Keratinocyte (primary cell): Measurements from ENCODE around the gene LRRTM1. TPM values are rescaled to one million over a fixed set of nuclear protein-coding genes. Genes with fewer than 3 reads are reported as not detected.

Source experiments
- DNase-seq: peaks from one replicate; pipeline ENCODE4 v3.0.0-alpha.2; 2011; ENCODE audit warnings: low read depth, missing footprints, low spot score
- FAIRE-seq: peaks from 2 replicates; lab custom pipeline; 2011; peaks lifted over from hg19 to GRCh38; lab: Jason Lieb, UNC
- H2AFZ ChIP-seq: 2 replicates; pipeline ENCODE4 v1.6.0; 2012; ENCODE audit warnings: low read length, control low read depth, inconsistent platforms; ENCODE audit not compliant: control insufficient read depth
- H3K27ac ChIP-seq: 2 replicates; pipeline ENCODE4 v1.5.1; 2011; ENCODE audit warnings: low read length; ENCODE audit not compliant: control insufficient read depth, insufficient read depth
- H3K27me3 ChIP-seq: 3 replicates; pipeline ENCODE4 v1.6.0; 2011; ENCODE audit warnings: low read length; ENCODE audit not compliant: control insufficient read depth, insufficient read depth; ENCODE audit errors: extremely low read depth
- H3K36me3 ChIP-seq, 2 experiments: 2 replicates in 1 of 2; 3 replicates in 1 of 2; pipeline ENCODE4 v1.5.1; 2011; ENCODE audit warnings: low read length in 2 of 2, mild to moderate bottlenecking in 1 of 2; ENCODE audit not compliant: control insufficient read depth in 2 of 2, insufficient read depth in 2 of 2; ENCODE audit errors: extremely low read depth in 1 of 2
- H3K4me1 ChIP-seq: 3 replicates; pipeline ENCODE4 v1.5.1; 2011; ENCODE audit warnings: low read length; ENCODE audit not compliant: control insufficient read depth, insufficient read depth; ENCODE audit errors: extremely low read depth
- H3K4me2 ChIP-seq: 3 replicates; pipeline ENCODE4 v1.6.0; 2011; ENCODE audit warnings: low read depth, low read length; ENCODE audit not compliant: control insufficient read depth, insufficient read depth; ENCODE audit errors: extremely low read depth
- H3K4me3 ChIP-seq, 3 experiments: fragments of 200-600 bp in 1 of 3; sonication (generic) in 1 of 3; 2 replicates in 2 of 3; 3 replicates in 1 of 3; pipeline ENCODE4 v1.5.1; 2011 to 2016; ENCODE audit warnings: low read length in 3 of 3, mild to moderate bottlenecking in 3 of 3, control low read depth in 2 of 3, inconsistent platforms in 1 of 3, low read depth in 1 of 3, mixed read lengths in 1 of 3, mixed run types in 1 of 3, moderate library complexity in 1 of 3; ENCODE audit not compliant: control insufficient read depth in 2 of 3, insufficient read depth in 2 of 3; ENCODE audit errors: extremely low read depth in 1 of 3
- H3K79me2 ChIP-seq: 2 replicates; pipeline ENCODE4 v1.6.0; 2012; ENCODE audit warnings: low read length; ENCODE audit not compliant: control insufficient read depth, insufficient read depth
- H3K9ac ChIP-seq: 3 replicates; pipeline ENCODE4 v1.6.0; 2011; ENCODE audit warnings: low read length; ENCODE audit not compliant: control insufficient read depth, insufficient read depth; ENCODE audit errors: extremely low read depth
- H3K9me1 ChIP-seq: 3 replicates; pipeline ENCODE4 v1.6.0; 2011; ENCODE audit warnings: low read length; ENCODE audit not compliant: control insufficient read depth, insufficient read depth; ENCODE audit errors: extremely low read depth
- H3K9me3 ChIP-seq: 2 replicates; pipeline ENCODE4 v1.5.1; 2012; ENCODE audit warnings: low read depth, low read length; ENCODE audit not compliant: control insufficient read depth
- H4K20me1 ChIP-seq: 3 replicates; pipeline ENCODE4 v1.6.0; 2011; ENCODE audit warnings: low read length; ENCODE audit not compliant: control insufficient read depth, insufficient read depth; ENCODE audit errors: extremely low read depth
- CTCF ChIP-seq, 3 experiments: IDR thresholded peaks in 1 of 3; conservative IDR thresholded peaks in 1 of 3; optimal IDR thresholded peaks in 1 of 3; 2 replicates in 2 of 3; 3 replicates in 1 of 3; pipeline versions ENCODE3 to v1.5.1; 2011; ENCODE audit warnings: low read length in 3 of 3, mild to moderate bottlenecking in 3 of 3, moderate library complexity in 2 of 3, control low read depth in 1 of 3, inconsistent platforms in 1 of 3; ENCODE audit not compliant: insufficient read depth in 2 of 3; ENCODE audit errors: extremely low read depth in 1 of 3
- EZH2 ChIP-seq: IDR thresholded peaks from one replicate; pipeline ENCODE4 v1.6.1; 2012; ENCODE audit warnings: inconsistent platforms, mild to moderate bottlenecking, low read length, moderate library complexity
- dilution Hi-C: fragments of 300-500 bp; cut with MboI; formaldehyde crosslinking; loops from one replicate; pipeline ENCODE4 v1.7.0; 2020; ENCODE audit warnings: low sequenced_read_pairs; ENCODE audit not compliant: extremely low pct_ligation_motif_present
- polyA plus RNA-seq, 5 experiments: library from polyadenylated mRNA; depleted of rRNA in 3 of 5; stranded (reverse) in 3 of 5; stranded (forward) in 1 of 5; unstranded in 1 of 5; fragments of >200 nt; gene quantifications; 1 replicate in 1 of 5; 2 replicates in 3 of 5; 3 replicates in 1 of 5; pipeline versions ENCODE4 v1.2.1 to v1.2.3, GENCODE V29; 2011 to 2012; ENCODE audit warnings: missing spikeins in 2 of 5, low read depth in 1 of 5, low replicate concordance in 1 of 5

The LRRTM1 gene
- polyA plus RNA-seq, 1 donor (not counting 4 experiments of a cell fraction or from before 2014, with no cell fraction given) = not detected

- dilution Hi-C loops = no loop called here
Observed at GRCh38 chr2:80299661-80300060, 4.9 kb downstream of the LRRTM1 start.

DNA sequence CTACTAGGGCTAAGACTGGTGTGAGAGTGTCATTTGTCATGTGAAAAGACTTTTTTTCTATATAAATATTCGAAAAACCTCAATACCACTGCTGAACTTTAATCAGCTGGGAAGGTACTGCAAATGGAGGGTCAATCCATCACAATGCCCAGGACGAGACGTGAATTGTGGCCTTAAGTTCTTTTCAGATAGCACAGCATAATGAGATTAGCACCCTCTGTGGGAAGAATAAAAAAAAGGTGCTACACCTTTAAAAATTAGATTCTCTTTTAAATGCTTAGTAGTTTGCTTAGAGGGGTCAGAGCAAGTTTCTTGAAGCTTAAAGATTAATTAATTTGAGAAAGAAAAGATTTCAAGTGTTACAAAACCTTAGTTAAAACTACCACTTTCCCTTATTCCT lies 5.6 kb downstream of the LRRTM1 start:
- TF ChIP-seq CTCF (optimal IDR thresholded peaks at IDR 0.05 in 1 of 3, IDR thresholded peaks at IDR 0.05 in 1 of 3, conservative IDR thresholded peaks at IDR 0.05 in 1 of 3; ENCODE audit: extremely low read depth in 1 of 3, insufficient read depth in 2 of 3, low read length in 3 of 3) (no peak), EZH2 (no peak)
- no peak for DNase-seq
- no peak overlapping the region for H3K4me2 ChIP-seq
- peaks cover 27% of the 10 kb centered on the region for H3K27me3 ChIP-seq
- no peaks in the 10 kb centered on the region for H3K4me1 ChIP-seq
- no peaks in the 10 kb centered on the region for H3K36me3 ChIP-seq
- H3K9me3 ChIP-seq = no peaks in the 10 kb centered on the region
- FAIRE-seq = no peak
- no peak overlapping the region for H3K9ac ChIP-seq
- dilution Hi-C loops = no loop called here
- H3K27ac ChIP-seq = no peak overlapping the region
- H3K79me2 ChIP-seq = no peaks in the 10 kb centered on the region
- no peak overlapping the region for H3K4me3 ChIP-seq
- H2AFZ ChIP-seq = no peak overlapping the region
- H3K9me1 ChIP-seq = no peaks in the 10 kb centered on the region
- H4K20me1 ChIP-seq = no peaks in the 10 kb centered on the region

More at GRCh38 chr2:80299661-80300060, 4.9 kb downstream of the LRRTM1 start:
- Histone ChIP-seq H3K27me3 (peaks cover 32% of the 10 kb centered on the region), H3K4me1 (no peaks in the 10 kb centered on the region), H3K9me1 (no peaks in the 10 kb centered on the region), H3K4me3 (no peak overlapping the region), H3K4me2 (no peak overlapping the region), H3K9me3 (no peaks in the 10 kb centered on the region), H3K9ac (no peak overlapping the region), H3K27ac (no peak overlapping the region), H3K36me3 (no peaks in the 10 kb centered on the region), H4K20me1 (no peaks in the 10 kb centered on the region), H2AFZ (no peak overlapping the region), H3K79me2 (no peaks in the 10 kb centered on the region)
- FAIRE-seq (no peak), DNase-seq (no peak)
- TF ChIP-seq EZH2 (no peak), CTCF (optimal IDR thresholded peaks at IDR 0.05 in 1 of 3, IDR thresholded peaks at IDR 0.05 in 1 of 3, conservative IDR thresholded peaks at IDR 0.05 in 1 of 3; ENCODE audit: extremely low read depth in 1 of 3, insufficient read depth in 2 of 3, low read length in 3 of 3) (no peak)
